ENCODE data around the gene SLC1A3.

DNA sequence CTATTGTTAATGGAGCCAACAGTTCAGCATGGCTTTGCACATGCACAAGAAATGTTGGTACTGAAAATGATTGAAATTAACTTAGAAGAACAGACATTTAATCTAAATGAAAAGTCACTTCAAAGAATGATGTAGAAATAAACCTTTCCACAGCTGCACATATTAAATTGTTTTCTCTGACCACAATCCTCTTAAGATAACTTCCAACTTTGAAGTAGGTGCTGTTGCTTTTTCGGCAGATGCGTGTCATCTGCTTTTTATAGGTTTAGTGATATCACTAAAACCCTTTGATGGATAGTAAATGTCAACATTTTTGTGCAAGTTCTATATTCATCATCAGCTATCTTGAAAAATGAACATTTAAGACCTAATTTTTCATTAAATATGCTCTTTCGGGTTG, 25.3 kb upstream of the SLC1A3 start:
- TF ChIP-seq, protein P1, sequence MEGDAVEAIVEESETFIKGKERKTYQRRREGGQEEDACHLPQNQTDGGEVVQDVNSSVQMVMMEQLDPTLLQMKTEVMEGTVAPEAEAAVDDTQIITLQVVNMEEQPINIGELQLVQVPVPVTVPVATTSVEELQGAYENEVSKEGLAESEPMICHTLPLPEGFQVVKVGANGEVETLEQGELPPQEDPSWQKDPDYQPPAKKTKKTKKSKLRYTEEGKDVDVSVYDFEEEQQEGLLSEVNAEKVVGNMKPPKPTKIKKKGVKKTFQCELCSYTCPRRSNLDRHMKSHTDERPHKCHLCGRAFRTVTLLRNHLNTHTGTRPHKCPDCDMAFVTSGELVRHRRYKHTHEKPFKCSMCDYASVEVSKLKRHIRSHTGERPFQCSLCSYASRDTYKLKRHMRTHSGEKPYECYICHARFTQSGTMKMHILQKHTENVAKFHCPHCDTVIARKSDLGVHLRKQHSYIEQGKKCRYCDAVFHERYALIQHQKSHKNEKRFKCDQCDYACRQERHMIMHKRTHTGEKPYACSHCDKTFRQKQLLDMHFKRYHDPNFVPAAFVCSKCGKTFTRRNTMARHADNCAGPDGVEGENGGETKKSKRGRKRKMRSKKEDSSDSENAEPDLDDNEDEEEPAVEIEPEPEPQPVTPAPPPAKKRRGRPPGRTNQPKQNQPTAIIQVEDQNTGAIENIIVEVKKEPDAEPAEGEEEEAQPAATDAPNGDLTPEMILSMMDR (IDR thresholded peaks at IDR 0.05; ENCODE audit: low read depth, low read length): no peak
- no peak for TF ChIP-seq POLR2A (IDR thresholded peaks at IDR 0.05; ENCODE audit: extremely low read depth, insufficient read length)
- TF ChIP-seq MYC (IDR thresholded peaks at IDR 0.05; ENCODE audit: low read depth, low read length): no peak

All from NB4 (cell line).